ENCODE results near the gene SBF2. TPM values are rescaled to one million over a fixed set of nuclear protein-coding genes. Genes with fewer than 3 reads are reported as not detected.

The SBF2 gene
- total and polyA plus RNA-seq, 2 of the 13 experiments (the other 11 are each of a cell fraction or from before 2014, with no cell fraction given) = 24.0 to 45.8 TPM

DNA sequence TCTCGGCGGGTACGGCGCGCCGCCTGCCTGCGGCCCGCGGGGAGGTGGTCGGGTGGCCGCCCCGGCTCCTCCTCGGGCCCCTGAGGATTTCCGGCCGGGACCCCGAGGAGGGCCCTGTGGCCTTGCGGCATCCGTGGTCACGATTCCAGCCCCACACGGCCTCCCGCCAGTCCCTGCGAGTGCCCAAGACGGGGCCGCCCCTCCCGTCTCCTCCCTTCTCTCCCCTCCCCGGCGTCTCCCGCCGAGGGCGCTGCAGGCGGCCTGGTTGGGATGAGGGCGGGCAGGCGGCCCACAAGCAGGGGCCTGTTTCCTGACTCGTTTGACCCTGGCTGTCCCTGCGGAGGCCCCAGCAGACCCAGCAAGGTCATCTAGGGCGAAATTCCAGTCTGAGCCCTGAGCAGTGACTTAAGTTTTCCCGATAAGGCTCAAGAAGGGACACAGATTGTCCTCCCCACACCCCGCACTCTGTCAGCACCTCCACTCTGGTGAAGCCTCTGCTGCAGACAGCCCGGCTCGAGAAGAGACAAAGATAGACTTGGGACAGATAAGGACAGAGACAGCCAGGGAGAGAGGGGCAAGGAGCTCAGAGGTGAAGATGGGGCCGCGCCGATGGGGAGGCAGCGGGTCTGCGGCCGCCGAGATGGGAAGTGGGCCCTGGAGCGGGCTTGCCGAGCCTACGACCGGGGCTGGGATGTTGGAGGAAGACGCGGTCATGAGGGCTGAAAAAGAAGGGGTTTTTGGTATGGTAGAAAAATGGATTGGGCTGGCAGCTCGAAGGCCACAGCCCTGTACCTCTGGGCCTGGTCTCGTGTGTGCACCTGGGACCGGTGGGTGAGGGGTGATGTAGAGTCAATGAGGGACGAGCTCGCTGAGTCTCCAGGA, 535.1 kb downstream of the SBF2 start (continued):
- TF ChIP-seq HMG20B (CRISPR knock-in tag; conservative IDR thresholded peaks at IDR 0.05) (no peak), GABPA (IDR thresholded peaks at IDR 0.05; ENCODE audit: low read depth, low read length) (no peak), GABPA (CRISPR knock-in tag; IDR thresholded peaks at IDR 0.05; ENCODE audit: low read depth) (peak; percentile 14; the same call in 1 of the 2 replicates), PLRG1 (conservative IDR thresholded peaks at IDR 0.05) (no peak), ZNF720 (CRISPR knock-in tag; IDR thresholded peaks at IDR 0.05) (no peak), ZMYM4 (CRISPR knock-in tag; IDR thresholded peaks at IDR 0.05) (peak; percentile 37; the same call in 1 of the 2 replicates), CBX2 (IDR thresholded peaks at IDR 0.05; ENCODE audit: low read depth, low read length) (no peak), CBX2 (CRISPR knock-in tag; IDR thresholded peaks at IDR 0.05; ENCODE audit: low read depth) (no peak), ATAD3A (CRISPR knock-in tag; IDR thresholded peaks at IDR 0.05) (no peak), NFKB2 (CRISPR knock-in tag; IDR thresholded peaks at IDR 0.05; ENCODE audit: borderline replicate concordance) (peak; percentile 77; the same call in 1 of the 2 replicates), DR1 (CRISPR knock-in tag; IDR thresholded peaks at IDR 0.05) (no peak), ZNF563 (CRISPR knock-in tag; IDR thresholded peaks at IDR 0.05) (peak; percentile 45), NFAT5 (CRISPR knock-in tag; IDR thresholded peaks at IDR 0.05) (no peak), PHB2 (IDR thresholded peaks at IDR 0.05; ENCODE audit: partially characterized antibody) (no peak), SKIL (CRISPR knock-in tag; IDR thresholded peaks at IDR 0.05; ENCODE audit: borderline replicate concordance) (peak; percentile 73; the same call in 1 of the 2 replicates), ZBTB21 (CRISPR knock-in tag; IDR thresholded peaks at IDR 0.05) (no peak), SYNCRIP (IDR thresholded peaks at IDR 0.05; ENCODE audit: insufficient read depth, low read depth, low read length) (no peak), THRA (CRISPR knock-in tag; IDR thresholded peaks at IDR 0.05; ENCODE audit: borderline replicate concordance) (peak; percentile 95), ZFP41 (CRISPR knock-in tag; IDR thresholded peaks at IDR 0.05; ENCODE audit: borderline replicate concordance) (no peak), ZKSCAN8 (CRISPR knock-in tag; IDR thresholded peaks at IDR 0.05; ENCODE audit: borderline replicate concordance) (0 out of 2 replicates have a peak, but pooled peaks have one; percentile 14), ZNF598 (CRISPR knock-in tag; IDR thresholded peaks at IDR 0.05; ENCODE audit: borderline replicate concordance) (no peak; the same call in 1 of the 2 replicates)
